Vagina (tissue), 2 donors: ENCODE measurements around the gene ITSN1.

Experiments
- POLR2A ChIP-seq, 2 donors: fragments of 450-650 bp; IDR thresholded peaks; one replicate each; pipeline ENCODE4 v1.6.1; 2017; ENCODE audit warnings: antibody characterized with exemption in 2 of 2, mild to moderate bottlenecking in 2 of 2, moderate library complexity in 2 of 2
- POLR2AphosphoS5 ChIP-seq, 2 donors: sonication (generic); formaldehyde crosslinking; IDR thresholded peaks; one replicate each; pipeline ENCODE4 v1.9.0; 2017; ENCODE audit warnings: antibody characterized with exemption in 2 of 2, mild to moderate bottlenecking in 2 of 2, low read depth in 1 of 2; ENCODE audit not compliant: insufficient read depth in 1 of 2
- TF ChIP-seq, protein P1 (sequence below), 3 experiments: fragments of 450-650 bp in 2 of 3; fragments of 200-600 bp in 1 of 3; sonication (generic) in 1 of 3; IDR thresholded peaks; one replicate each; pipeline ENCODE4 v1.5.1; 2017 to 2019; ENCODE audit warnings: antibody characterized with exemption in 3 of 3, mild to moderate bottlenecking in 2 of 3, moderate library complexity in 2 of 3

DNA sequence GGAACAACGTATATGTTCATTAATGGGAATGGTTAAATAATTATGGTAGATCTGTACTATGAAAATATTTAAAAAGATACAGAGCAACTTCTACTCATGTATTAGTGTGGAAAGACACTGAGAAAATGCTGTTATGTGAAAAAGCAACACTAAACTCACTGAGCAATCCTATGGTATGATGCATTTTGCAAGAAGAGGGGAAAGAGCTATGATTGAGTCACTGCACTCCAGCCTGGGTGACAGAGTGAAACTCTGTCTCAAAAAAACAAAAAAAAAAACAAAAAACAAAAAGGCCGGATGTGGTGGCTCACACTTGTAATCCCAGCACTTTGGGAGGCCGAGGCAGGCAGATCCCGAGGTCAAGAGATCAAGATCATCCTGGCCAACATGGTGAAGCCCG lies 228.9 kb downstream of the ITSN1 start:
- TF ChIP-seq, protein P1, sequence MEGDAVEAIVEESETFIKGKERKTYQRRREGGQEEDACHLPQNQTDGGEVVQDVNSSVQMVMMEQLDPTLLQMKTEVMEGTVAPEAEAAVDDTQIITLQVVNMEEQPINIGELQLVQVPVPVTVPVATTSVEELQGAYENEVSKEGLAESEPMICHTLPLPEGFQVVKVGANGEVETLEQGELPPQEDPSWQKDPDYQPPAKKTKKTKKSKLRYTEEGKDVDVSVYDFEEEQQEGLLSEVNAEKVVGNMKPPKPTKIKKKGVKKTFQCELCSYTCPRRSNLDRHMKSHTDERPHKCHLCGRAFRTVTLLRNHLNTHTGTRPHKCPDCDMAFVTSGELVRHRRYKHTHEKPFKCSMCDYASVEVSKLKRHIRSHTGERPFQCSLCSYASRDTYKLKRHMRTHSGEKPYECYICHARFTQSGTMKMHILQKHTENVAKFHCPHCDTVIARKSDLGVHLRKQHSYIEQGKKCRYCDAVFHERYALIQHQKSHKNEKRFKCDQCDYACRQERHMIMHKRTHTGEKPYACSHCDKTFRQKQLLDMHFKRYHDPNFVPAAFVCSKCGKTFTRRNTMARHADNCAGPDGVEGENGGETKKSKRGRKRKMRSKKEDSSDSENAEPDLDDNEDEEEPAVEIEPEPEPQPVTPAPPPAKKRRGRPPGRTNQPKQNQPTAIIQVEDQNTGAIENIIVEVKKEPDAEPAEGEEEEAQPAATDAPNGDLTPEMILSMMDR (IDR thresholded peaks at IDR 0.05), result no peak
- TF ChIP-seq POLR2A (IDR thresholded peaks at IDR 0.05) (no peak), POLR2AphosphoS5 (IDR thresholded peaks at IDR 0.05; ENCODE audit: insufficient read depth in 1 of 2, low read depth in 1 of 2) (no peak)
